Adipocyte (in vitro differentiated cells): Measurements from ENCODE around the gene F3.
A peak's percentile ranks its signal among the peaks of the same experiment; 100 is the strongest.

ENCODE experiments used
- DNase-seq: peaks from one replicate; pipeline ENCODE4 v3.0.0-alpha.2; 2015; ENCODE audit warnings: low read depth
- H3K27me3 ChIP-seq: replicated peaks from 2 replicates; pipeline ENCODE4 v1.7.0; 2013; ENCODE audit warnings: mild to moderate bottlenecking, low read length, moderate library complexity; ENCODE audit not compliant: control insufficient read depth, insufficient read depth
- H3K36me3 ChIP-seq: 2 replicates; pipeline ENCODE4 v1.7.0; 2013; ENCODE audit warnings: low read length, mild to moderate bottlenecking, moderate library complexity; ENCODE audit not compliant: control insufficient read depth, insufficient read depth, severe bottlenecking
- H3K4me1 ChIP-seq: 2 replicates; pipeline ENCODE4 v1.7.0; 2013; ENCODE audit warnings: mild to moderate bottlenecking, low read length, moderate library complexity; ENCODE audit not compliant: control insufficient read depth, insufficient read depth
- H3K4me3 ChIP-seq: 2 replicates; pipeline ENCODE4 v1.7.0; 2013; ENCODE audit warnings: mild to moderate bottlenecking, low read length, moderate library complexity
- H3K9ac ChIP-seq: 2 replicates; pipeline ENCODE4 v1.7.0; 2013; ENCODE audit warnings: mild to moderate bottlenecking, low read length, moderate library complexity
- H3K9me3 ChIP-seq: 2 replicates; pipeline ENCODE4 v1.7.0; 2013; ENCODE audit warnings: mild to moderate bottlenecking, low read length, moderate library complexity; ENCODE audit not compliant: control insufficient read depth

The F3 gene

DNA sequence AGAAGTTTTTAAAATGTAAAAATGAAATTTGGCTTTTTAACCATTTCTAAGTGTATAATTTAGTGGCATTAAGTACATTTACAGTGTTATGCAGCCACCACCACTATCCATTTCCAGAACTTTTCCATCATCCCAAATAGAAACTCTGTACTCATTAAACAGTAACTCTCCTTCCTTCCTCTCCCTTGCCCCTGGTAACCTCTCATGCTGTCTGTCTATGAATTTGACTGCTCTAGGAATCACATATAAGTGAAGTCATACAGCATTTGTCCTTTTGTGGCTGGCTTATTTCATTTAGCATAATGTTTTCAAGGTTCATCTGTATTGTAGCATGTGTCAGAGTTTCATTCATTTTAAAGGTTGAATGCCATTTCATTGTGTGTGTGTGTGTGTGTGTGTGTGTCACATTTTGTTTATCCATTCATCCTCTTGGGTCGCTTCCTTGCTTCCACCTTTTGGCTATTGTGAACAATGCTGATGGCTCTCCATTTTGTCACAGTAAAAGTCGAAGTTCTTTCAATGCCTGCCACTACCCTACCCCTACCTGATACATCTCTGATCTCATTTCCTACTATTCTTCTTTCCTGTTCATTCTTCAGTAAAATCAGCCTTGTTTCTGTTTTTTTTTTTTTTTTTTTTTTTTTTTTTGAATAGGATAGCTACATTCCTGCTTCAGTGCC is 45.3 kb downstream of the F3 start:
- Histone ChIP-seq H3K4me3 (no peak overlapping the region), H3K9ac (no peak overlapping the region), H3K9me3 (no peaks in the 10 kb centered on the region), H3K36me3 (peaks cover 45% of the 10 kb centered on the region), H3K27me3 (no peaks in the 10 kb centered on the region), H3K4me1 (no peaks in the 10 kb centered on the region)
- no peak for DNase-seq

- H3K27me3 ChIP-seq: no peaks in the 10 kb centered on the region
- no peak overlapping the region for H3K4me3 ChIP-seq
- DNase-seq: no peak
- no peak overlapping the region for H3K9ac ChIP-seq
- H3K36me3 ChIP-seq: peaks cover 53% of the 10 kb centered on the region
- H3K4me1 ChIP-seq: no peaks in the 10 kb centered on the region
- H3K9me3 ChIP-seq: no peaks in the 10 kb centered on the region
Observed at GRCh38 chr1:94490556-94490955, 51.0 kb downstream of the F3 start.

- no peak for DNase-seq
- Histone ChIP-seq H3K36me3 (peaks cover 58% of the 10 kb centered on the region), H3K9ac (no peak overlapping the region), H3K4me1 (no peaks in the 10 kb centered on the region), H3K4me3 (no peak overlapping the region), H3K27me3 (no peaks in the 10 kb centered on the region), H3K9me3 (no peaks in the 10 kb centered on the region)
Observed at GRCh38 chr1:94486990-94487389, 54.6 kb downstream of the F3 start.

GRCh38 chr1:94481473-94481933 is 60.1 kb downstream of the F3 start:
- no peak overlapping the region for H3K9ac ChIP-seq
- H3K27me3 ChIP-seq: no peaks in the 10 kb centered on the region
- DNase-seq: peak; percentile 83
- no peaks in the 10 kb centered on the region for H3K4me1 ChIP-seq
- no peaks in the 10 kb centered on the region for H3K9me3 ChIP-seq
- H3K36me3 ChIP-seq: peaks cover 46% of the 10 kb centered on the region
- no peak overlapping the region for H3K4me3 ChIP-seq

DNA sequence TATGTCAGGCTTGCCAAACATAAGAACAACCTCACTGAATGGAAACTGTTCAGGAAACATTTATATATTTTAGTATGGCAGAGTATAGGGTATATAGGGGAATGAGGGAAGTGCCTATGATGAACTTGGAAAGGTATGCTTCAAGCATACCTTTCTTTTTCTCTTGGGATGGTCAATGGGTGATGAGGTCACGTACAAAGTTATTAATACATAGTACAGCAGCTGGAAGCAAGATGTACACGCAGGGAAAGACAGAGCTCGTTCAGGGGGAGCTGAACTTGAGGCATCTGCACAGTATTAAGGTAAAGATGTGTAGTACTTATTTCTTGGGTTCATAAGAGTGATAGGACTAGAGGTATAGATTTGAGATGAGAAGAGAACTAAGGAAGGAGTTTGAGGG is 61.9 kb downstream of the F3 start:
- peaks cover 43% of the 10 kb centered on the region for H3K36me3 ChIP-seq
- H3K27me3 ChIP-seq: no peaks in the 10 kb centered on the region
- H3K9me3 ChIP-seq: no peaks in the 10 kb centered on the region
- H3K4me3 ChIP-seq: no peak overlapping the region
- no peaks in the 10 kb centered on the region for H3K4me1 ChIP-seq
- DNase-seq: no peak
- H3K9ac ChIP-seq: no peak overlapping the region
